ENCODE measurements around the gene COA1. TPM values are rescaled to one million over a fixed set of nuclear protein-coding genes. Genes with fewer than 3 reads are reported as not detected.

COA1 gene
- total RNA-seq, 2 donors from 2014 or later: 47.9 to 57.5 TPM

- no peaks in the 10 kb centered on the region for H3K9me3 ChIP-seq
- H3K27me3 ChIP-seq (replicated peaks; ENCODE audit: insufficient read depth): no peaks in the 10 kb centered on the region
- no peak overlapping the region for H3K4me3 ChIP-seq
- H3K36me3 ChIP-seq: no peaks in the 10 kb centered on the region
- DNase-seq (ENCODE audit: low spot score): no peak
- H3K27ac ChIP-seq: no peak overlapping the region
- H3K4me1 ChIP-seq (replicated peaks): no peaks in the 10 kb centered on the region
- WGBS: 94% methylated on average over 5 of the region's 5 CpGs
- intact Hi-C loops (cut with DNase I): no loop called here
- TF ChIP-seq POLR2A (IDR thresholded peaks at IDR 0.05): no peak
- no peak for TF ChIP-seq POLR2AphosphoS5 (IDR thresholded peaks at IDR 0.05)
- TF ChIP-seq, protein P1, sequence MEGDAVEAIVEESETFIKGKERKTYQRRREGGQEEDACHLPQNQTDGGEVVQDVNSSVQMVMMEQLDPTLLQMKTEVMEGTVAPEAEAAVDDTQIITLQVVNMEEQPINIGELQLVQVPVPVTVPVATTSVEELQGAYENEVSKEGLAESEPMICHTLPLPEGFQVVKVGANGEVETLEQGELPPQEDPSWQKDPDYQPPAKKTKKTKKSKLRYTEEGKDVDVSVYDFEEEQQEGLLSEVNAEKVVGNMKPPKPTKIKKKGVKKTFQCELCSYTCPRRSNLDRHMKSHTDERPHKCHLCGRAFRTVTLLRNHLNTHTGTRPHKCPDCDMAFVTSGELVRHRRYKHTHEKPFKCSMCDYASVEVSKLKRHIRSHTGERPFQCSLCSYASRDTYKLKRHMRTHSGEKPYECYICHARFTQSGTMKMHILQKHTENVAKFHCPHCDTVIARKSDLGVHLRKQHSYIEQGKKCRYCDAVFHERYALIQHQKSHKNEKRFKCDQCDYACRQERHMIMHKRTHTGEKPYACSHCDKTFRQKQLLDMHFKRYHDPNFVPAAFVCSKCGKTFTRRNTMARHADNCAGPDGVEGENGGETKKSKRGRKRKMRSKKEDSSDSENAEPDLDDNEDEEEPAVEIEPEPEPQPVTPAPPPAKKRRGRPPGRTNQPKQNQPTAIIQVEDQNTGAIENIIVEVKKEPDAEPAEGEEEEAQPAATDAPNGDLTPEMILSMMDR (IDR thresholded peaks at IDR 0.05): no peak
These were observed 2.3 kb downstream of the COA1 start for GRCh38 chr7:43727003-43727402.

DNA sequence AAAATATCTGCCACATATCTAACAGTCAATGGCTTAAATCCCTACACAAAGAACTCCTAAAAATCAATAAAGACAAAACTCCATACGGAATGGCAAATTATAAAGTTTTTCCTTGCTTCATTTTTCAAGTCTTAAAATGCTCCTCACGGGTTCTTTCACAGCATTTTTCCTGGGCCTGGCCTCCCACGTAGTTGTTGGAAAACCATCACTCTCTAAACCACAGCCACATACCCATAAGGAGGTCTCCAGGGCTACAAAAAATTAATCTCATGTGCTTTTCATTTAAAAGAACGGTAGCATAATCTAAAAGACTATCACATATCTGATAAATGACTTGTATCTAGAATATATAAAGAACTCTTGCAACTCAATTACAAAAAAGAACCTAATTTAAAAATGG lies 2.9 kb downstream of the COA1 start:
- intact Hi-C loops (cut with DNase I): no loop called here
- no peak for DNase-seq (ENCODE audit: low spot score)
- no peaks in the 10 kb centered on the region for H3K9me3 ChIP-seq
- no peaks in the 10 kb centered on the region for H3K4me1 ChIP-seq (replicated peaks)
- no peaks in the 10 kb centered on the region for H3K36me3 ChIP-seq
- TF ChIP-seq, protein P1 (IDR thresholded peaks at IDR 0.05): no peak
- no peak for TF ChIP-seq POLR2A (IDR thresholded peaks at IDR 0.05)
- no peak for TF ChIP-seq POLR2AphosphoS5 (IDR thresholded peaks at IDR 0.05)
- no peak overlapping the region for H3K27ac ChIP-seq
- no peaks in the 10 kb centered on the region for H3K27me3 ChIP-seq (replicated peaks; ENCODE audit: insufficient read depth)
- WGBS: 72% methylated on average over 4 of the region's 4 CpGs
- H3K4me3 ChIP-seq: no peak overlapping the region

DNA sequence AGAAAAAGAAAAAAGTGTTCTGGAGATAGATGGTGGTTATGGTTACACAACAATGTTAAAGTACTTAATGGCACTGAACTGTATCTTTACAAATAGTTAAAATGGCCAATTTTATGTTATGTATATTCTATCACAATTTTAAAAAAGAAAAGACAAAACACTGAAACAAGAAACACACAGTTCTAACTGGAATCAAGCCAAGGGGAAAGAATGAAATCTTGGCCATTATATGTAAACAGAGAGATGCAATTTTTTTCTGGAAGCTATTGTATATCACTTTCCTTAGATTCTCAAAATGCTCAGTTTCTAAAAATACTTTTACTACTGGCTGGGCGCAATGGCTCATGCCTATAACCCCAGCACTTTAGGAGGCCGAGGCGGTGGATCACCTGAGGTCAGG lies 4.1 kb downstream of the COA1 start:
- TF ChIP-seq POLR2A (IDR thresholded peaks at IDR 0.05) (no peak), POLR2AphosphoS5 (IDR thresholded peaks at IDR 0.05) (no peak)
- TF ChIP-seq, protein P1 (IDR thresholded peaks at IDR 0.05): no peak

DNA sequence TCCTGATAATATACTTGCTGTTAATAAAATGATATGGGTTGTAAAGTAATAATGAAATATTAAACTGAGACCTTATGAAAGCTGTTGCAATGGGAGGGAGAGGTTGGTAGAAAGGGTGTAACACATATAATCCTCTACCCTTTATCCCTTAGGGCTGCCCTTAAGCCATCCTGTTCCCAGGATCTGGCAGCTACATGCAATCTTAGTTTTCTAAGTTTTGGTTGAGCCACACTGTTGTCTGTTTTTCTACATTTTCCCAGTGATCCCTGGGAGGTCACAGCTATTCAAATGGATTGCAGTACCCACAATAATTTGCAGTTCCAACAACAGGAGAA lies 6.3 kb downstream of the COA1 start:
- no peak for DNase-seq (ENCODE audit: low spot score)
- Histone ChIP-seq H3K9me3 (no peaks in the 10 kb centered on the region), H3K4me1 (replicated peaks) (no peaks in the 10 kb centered on the region), H3K27ac (no peak overlapping the region), H3K4me3 (no peak overlapping the region), H3K27me3 (replicated peaks; ENCODE audit: insufficient read depth) (no peaks in the 10 kb centered on the region), H3K36me3 (no peaks in the 10 kb centered on the region)
- intact Hi-C loops (cut with DNase I): loop anchor here (2.0 to 5.0 kb wide), 2 partner anchors 114 to 140 kb away; partner anchors contain the start of gene STK17A
- TF ChIP-seq, protein P1 (IDR thresholded peaks at IDR 0.05): no peak

More for the DNA sequence above, 4.1 kb downstream of the COA1 start:
- Histone ChIP-seq H3K4me3 (no peak overlapping the region), H3K9me3 (no peaks in the 10 kb centered on the region), H3K27me3 (replicated peaks; ENCODE audit: insufficient read depth) (no peaks in the 10 kb centered on the region), H3K4me1 (replicated peaks) (no peaks in the 10 kb centered on the region), H3K27ac (no peak overlapping the region), H3K36me3 (no peaks in the 10 kb centered on the region)
- intact Hi-C loops (cut with DNase I): no loop called here
- WGBS: 89% methylated on average over 3 of the region's 3 CpGs
- no peak for DNase-seq (ENCODE audit: low spot score)

- intact Hi-C loops (cut with DNase I): loop anchor here (5.0 kb wide), 1 partner anchor 116 kb away; no protein-coding TSS in a partner anchor
These were observed 8.0 kb downstream of the COA1 start for GRCh38 chr7:43721193-43721806.

More at GRCh38 chr7:43721193-43721806, 8.0 kb downstream of the COA1 start:
- peak; percentile 29 for DNase-seq (ENCODE audit: low spot score)
- WGBS: 33% methylated on average over 2 of the region's 2 CpGs
- no peak overlapping the region for H3K4me3 ChIP-seq
- H3K27me3 ChIP-seq (replicated peaks; ENCODE audit: insufficient read depth): no peaks in the 10 kb centered on the region
- no peak overlapping the region for H3K27ac ChIP-seq
- no peaks in the 10 kb centered on the region for H3K9me3 ChIP-seq
- TF ChIP-seq POLR2A (IDR thresholded peaks at IDR 0.05): no peak
- TF ChIP-seq, protein P1 (IDR thresholded peaks at IDR 0.05): peak; percentile 43 to 80 (median 73)
- peak; percentile 7 for TF ChIP-seq POLR2AphosphoS5 (IDR thresholded peaks at IDR 0.05)
- H3K36me3 ChIP-seq: no peaks in the 10 kb centered on the region
- H3K4me1 ChIP-seq (replicated peaks): no peaks in the 10 kb centered on the region

Data from prostate gland (tissue), 2 donors.